Esophagus squamous epithelium (tissue), 4 donors: ENCODE data around the gene GSG1L.

ENCODE experiments used
- POLR2A ChIP-seq, 4 donors: fragments of 450-650 bp; IDR thresholded peaks; one replicate each; pipeline ENCODE4 v1.6.1; 2017; ENCODE audit warnings: antibody characterized with exemption in 4 of 4, mild to moderate bottlenecking in 4 of 4, moderate library complexity in 3 of 4
- TF ChIP-seq, protein P1 (sequence below), 6 experiments: fragments of 450-650 bp in 4 of 6; fragments of 200-600 bp in 2 of 6; sonication (generic) in 2 of 6; IDR thresholded peaks; one replicate each; pipeline ENCODE4 v1.5.1; 2016 to 2019; ENCODE audit warnings: antibody characterized with exemption in 6 of 6, mild to moderate bottlenecking in 4 of 6, moderate library complexity in 4 of 6

DNA sequence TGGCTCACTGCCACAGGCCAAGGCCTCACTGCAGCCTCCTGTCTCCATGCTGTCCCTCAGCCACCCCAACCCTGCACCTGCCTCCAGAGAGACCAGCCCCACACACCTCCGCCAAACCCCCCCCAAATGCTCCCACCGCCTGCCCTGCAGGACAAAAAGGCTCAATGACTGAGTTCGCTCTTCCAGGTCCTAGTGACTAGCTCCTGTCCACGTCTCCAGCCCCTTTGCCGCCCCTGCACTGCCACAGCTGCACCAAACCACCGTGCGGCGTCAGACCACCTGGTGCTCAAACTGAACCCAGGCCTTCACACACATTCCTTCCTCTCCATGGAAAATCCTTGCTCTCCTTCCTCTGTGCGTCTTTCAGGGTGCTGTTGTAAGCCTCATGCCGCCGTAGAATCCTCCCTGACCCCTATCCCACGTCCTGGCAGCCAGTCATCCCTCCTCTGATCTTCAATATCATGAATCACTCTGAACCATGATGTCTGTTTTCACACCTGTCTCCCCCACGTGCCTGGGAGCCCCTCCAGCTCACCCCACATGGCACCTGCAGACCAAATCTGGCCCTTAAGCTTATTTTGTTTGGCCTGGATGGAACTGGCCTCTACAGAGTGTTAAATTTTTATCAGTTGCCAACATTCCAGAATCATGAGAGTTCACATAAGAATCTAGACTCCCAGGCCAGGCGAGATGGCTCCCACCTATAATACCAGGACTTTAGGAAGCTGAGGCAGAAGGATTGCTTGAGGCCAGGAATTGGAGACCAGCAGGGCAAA, 4.3 kb upstream of the GSG1L start:
- TF ChIP-seq, protein P1, sequence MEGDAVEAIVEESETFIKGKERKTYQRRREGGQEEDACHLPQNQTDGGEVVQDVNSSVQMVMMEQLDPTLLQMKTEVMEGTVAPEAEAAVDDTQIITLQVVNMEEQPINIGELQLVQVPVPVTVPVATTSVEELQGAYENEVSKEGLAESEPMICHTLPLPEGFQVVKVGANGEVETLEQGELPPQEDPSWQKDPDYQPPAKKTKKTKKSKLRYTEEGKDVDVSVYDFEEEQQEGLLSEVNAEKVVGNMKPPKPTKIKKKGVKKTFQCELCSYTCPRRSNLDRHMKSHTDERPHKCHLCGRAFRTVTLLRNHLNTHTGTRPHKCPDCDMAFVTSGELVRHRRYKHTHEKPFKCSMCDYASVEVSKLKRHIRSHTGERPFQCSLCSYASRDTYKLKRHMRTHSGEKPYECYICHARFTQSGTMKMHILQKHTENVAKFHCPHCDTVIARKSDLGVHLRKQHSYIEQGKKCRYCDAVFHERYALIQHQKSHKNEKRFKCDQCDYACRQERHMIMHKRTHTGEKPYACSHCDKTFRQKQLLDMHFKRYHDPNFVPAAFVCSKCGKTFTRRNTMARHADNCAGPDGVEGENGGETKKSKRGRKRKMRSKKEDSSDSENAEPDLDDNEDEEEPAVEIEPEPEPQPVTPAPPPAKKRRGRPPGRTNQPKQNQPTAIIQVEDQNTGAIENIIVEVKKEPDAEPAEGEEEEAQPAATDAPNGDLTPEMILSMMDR (IDR thresholded peaks at IDR 0.05) = no peak
- no peak for TF ChIP-seq POLR2A (IDR thresholded peaks at IDR 0.05)
